ENCODE data around the gene LARGE2.
A peak's percentile ranks its signal among the peaks of the same experiment; 100 is the strongest.
"Not testable (repeated sequence)": the region's sequence is repeated elsewhere in the genome, so short reads cannot be mapped to it uniquely, and the experiment has no call there.

The LARGE2 gene

DNA sequence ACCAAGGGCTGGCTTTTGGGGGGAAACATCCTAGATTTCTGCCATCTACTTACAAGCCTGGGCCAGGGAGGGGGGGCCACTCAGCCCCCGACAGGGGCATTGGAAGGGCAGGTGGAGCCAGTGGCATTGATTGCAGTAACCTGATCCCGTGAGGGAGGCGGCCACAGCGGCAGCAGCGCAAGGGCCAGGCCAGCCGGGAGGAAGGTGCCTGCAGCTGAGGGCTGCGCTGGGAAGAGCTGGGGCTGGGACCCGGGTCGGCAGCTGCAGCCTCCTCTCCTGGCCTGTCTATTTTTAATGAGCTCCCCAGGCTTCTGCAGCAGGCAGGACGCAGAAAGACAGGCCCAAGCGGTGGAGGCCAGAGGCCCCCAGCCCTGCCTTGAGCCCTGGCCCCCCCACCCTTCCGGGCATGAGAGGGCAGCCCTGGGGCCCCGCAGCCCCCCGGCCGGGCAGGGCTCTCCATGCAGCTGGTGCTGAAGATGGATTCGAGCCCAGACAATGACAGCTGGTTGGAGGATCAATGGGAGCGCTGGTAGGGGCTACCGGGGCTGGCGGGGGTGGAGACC is 26.0 kb upstream of the LARGE2 start:
- no peak for DNase-seq (ENCODE audit: low read depth)

DNA sequence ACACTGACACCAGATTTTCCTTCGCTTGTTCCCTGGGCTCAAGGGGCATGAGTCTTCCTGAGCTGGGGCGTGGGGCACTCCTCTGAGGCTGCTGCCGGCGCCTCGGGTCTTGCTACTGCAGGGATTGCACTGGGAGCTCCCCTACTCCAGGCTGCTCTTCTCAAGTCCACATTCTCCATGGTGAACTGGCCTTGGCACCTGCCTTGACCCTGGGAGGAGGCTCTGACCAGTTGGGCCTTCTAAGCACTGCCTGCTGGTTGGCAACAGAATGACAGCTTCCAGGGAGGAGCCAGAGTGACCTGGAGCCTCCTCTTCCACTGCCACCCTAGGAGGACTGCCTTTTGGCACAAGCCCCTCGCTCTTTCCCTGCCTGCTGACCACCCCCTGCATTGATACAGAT is 24.9 kb upstream of the LARGE2 start:
- DNase-seq (ENCODE audit: low read depth), result no peak

DNA sequence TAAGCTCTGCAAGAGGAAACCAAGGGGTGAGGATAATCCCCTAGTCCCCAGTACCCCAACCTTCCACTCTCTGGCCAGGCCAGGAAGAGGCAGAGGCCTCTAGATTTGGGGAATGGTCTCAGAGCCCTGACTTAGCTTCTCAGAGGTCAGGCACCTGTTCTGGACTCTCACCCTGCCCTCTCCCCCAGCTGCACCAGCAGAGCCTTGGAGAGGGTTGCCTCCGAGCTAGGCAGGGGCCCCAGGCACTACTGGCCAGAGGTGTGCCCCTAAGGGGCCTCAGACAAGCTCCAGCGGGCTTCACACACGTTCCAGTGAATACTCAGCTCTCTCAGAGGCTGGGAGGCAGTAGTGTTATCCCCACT is 23.4 kb upstream of the LARGE2 start:
- DNase-seq (ENCODE audit: low read depth), result no peak

DNA sequence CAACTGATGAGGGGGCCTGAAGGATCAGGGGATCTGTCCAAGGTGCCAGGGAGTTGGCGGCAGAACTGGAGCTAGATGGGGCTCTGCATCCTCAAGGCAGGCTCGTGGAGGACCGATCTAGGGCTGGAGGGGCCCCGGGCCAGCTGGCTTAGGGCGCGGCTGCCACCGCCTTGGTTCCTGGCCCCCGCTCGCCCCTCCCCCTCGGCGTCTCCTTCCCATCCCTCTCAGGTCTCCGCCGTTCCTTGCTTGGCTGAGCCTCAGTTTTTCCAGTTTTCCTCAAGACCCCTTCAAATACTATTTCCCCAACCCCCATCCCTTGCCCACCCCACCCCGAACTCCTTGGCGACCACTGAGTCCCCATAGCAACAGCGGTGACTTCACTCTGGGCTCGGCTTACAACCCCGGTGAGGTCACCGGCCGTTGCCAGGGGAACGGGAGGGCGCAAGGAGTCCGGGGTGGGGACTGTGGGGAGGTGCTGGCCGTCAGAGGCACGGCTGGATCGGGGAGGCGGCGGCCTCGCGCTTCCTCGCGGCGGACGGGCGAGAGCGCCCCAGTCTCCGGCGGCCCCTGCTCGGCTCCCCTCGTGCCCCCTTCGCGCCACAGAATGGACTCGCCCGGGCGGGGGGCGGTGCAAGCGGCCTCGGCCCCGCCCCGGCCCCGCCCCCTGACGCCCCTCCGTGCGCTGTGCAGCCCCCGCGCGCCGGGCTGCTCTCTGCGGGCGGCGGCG is 22.8 kb upstream of the LARGE2 start:
- DNase-seq (ENCODE audit: low read depth), result peak; percentile 84

DNA sequence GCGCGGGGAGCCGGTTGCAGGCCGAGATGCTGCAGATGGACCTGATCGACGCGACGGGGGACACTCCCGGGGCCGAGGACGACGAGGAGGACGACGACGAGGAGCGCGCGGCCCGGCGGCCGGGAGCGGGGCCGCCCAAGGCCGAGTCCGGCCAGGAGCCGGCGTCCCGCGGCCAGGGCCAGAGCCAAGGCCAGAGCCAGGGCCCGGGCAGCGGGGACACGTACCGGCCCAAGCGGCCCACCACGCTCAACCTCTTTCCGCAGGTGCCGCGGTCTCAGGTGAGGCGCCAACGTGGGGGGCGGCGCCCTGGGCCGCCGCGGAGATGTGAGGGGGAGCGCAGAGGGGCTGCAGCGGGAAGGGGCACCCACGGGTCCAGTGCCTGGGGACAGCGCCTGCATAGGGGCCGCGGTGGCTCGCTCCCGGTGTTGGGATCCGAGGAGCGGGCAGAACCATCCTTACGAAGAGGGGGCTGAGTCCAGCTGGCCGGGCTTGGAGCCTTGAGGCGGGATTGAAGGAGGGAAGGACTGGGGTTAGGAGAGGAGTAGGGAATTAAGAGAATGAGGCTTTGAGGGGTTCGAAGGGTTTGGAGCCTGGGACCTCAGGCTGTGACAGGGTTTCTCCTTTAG is 22.2 kb upstream of the LARGE2 start:
- not testable (repeated sequence) for DNase-seq (ENCODE audit: low read depth)

DNA sequence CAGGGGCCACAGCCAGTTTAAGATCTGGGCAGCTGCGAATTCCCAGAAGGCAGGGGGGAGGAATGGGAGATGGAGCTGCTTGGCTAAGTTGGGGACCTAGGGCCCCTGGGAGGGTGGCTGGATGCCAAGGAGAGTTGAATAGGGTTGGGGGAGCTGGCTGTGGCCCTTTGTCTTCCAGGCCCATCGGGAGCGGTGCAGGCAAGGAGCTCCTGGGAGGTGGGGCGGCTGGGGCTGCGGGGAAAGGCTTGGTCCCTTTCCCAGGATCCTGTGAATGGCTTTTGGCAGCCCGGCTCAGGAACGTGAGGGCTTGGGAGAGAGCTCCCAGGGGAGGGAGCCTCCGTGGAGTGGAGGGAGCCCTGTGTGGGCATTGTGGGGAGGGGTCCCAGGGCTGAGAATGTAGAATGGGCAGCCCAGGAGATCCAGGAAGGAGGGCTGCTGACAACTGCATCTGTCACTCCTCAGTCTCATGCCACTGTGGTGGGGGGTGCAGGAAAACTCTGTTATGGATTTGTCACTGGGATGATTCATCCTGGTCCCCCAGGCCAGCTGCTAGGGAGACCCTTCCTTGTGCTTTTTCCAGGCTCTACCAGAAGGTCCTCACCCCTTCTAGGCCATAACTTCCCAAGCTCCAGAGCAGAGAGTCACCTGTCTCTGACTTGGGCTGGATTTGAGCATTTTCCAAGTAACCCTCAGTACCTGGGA is 21.4 kb upstream of the LARGE2 start:
- no peak for DNase-seq (ENCODE audit: low read depth)

DNA sequence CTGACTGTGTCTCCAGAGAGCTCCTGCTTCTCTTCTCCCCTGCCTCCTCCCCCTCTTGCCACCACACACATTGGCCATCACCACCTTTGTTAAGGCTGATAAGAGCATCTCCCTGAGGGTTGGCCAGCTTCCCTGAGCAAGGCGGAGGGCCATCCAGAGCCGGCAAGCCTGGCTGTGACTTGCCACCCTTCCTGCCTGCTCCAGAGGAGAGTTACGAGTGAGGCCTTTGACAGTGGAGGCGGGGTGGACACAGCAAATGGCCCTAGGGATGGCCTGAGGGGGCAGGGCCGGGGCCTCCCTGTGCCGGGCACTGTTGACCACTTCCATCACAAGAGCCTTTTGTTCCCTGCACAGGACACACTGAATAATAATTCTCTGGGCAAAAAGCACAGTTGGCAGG is 20.8 kb upstream of the LARGE2 start:
- no peak for DNase-seq (ENCODE audit: low read depth)

DNA sequence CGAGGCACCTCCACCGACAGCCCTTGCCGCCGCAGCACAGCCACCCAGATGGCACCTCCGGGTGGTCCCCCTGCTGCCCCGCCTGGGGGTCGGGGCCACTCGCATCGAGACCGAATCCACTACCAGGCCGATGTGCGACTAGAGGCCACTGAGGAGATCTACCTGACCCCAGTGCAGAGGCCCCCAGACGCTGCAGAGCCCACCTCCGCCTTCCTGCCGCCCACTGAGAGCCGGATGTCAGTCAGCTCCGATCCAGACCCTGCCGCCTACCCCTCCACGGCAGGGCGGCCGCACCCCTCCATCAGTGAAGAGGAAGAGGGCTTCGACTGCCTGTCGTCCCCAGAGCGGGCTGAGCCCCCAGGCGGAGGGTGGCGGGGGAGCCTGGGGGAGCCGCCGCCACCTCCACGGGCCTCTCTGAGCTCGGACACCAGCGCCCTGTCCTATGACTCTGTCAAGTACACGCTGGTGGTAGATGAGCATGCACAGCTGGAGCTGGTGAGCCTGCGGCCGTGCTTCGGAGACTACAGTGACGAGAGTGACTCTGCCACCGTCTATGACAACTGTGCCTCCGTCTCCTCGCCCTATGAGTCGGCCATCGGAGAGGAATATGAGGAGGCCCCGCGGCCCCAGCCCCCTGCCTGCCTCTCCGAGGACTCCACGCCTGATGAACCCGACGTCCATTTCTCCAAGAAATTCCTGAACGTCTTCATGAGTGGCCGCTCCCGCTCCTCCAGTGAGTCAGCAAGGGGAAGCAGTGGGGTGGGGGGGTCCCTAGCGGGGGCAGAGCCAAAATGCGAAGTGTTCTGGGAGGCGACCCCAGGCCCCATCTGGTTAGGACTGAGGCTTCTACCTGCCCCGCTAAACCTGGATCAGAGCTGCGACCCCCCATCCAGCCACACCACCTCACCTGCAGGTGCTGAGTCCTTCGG is 19.7 kb upstream of the LARGE2 start:
- no peak for DNase-seq (ENCODE audit: low read depth)

DNA sequence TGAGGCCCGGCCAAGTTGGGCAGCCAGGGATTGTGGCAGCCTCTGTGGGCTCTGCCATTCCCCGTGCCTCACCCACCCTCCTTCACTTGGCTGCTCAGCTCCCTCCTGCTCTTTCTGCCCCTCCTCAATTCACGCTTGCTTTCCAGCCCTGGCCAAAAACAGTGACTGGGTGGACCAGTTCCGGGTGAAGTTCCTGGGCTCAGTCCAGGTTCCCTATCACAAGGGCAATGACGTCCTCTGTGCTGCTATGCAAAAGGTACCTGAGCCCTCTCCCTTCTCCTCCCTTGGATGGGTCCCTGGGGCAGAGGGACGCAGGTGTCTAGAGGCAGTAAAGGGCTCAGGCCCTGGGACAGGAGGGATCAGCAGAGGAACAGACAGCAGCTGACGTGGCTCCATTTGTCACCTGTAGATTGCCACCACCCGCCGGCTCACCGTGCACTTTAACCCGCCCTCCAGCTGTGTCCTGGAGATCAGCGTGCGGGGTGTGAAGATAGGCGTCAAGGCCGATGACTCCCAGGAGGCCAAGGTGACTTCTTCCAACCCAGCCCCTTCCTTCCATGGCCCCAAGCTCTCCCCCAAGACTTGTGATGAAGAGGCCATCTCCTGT is 18.0 kb upstream of the LARGE2 start:
- no peak for DNase-seq (ENCODE audit: low read depth)

DNA sequence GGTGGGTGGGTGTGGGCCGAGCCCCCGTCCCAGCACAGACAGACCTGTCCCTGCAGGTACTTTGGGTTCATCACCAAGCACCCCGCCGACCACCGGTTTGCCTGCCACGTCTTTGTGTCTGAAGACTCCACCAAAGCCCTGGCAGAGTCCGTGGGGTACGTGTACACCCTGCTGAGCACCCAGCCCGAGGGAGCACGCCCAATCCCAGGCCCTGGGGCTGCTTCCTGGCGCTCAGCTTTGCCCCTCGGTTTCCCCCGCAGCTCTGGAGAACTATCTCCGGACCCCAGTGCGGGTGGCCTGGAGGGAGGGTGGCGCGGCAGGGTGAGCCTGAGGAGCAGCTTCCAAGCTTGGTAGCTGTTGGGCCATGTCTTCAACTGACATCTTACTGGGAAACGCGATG is 17.4 kb upstream of the LARGE2 start:
- DNase-seq (ENCODE audit: low read depth), result no peak

DNA sequence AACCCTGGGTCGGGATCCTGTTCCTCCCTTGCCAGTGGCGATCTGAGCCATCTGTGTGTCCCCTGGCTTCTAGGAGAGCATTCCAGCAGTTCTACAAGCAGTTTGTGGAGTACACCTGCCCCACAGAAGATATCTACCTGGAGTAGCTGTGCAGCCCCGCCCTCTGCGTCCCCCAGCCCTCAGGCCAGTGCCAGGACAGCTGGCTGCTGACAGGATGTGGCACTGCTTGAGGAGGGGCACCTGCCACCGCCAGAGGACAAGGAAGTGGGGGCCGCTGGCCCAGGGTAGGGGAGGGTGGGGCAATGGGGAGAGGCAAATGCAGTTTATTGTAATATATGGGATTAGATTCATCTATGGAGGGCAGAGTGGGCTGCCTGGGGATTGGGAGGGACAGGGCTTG is 16.9 kb upstream of the LARGE2 start:
- not testable (repeated sequence) for DNase-seq (ENCODE audit: low read depth)

DNA sequence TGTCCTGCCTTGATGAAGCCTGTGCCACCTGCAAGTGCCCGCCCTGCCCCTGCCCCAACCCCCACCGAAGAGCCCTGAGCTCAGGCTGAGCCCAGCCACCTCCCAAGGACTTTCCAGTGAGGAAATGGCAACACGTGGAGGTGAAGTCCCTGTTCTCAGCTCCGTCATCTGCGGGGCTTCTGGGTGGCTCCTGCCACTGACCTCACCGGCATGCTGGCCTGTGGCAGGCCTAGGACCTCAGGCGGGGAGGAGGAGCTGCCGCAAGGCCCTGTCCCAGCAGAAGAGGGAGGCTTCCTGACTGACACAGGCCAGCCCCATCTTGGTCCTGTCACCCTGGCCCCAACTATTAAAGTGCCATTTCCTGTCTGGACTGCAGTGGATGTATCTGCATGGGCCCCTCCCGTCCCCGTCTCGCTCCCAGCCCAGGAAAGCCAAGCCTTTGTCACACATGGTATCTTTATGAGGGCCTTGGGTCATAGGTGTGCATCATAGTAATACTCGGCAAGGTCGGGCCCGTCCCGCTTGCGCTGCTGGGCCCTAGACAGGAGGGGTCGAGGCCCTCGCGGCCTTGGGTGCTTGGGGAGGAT is 16.3 kb upstream of the LARGE2 start:
- no peak for DNase-seq (ENCODE audit: low read depth)

DNA sequence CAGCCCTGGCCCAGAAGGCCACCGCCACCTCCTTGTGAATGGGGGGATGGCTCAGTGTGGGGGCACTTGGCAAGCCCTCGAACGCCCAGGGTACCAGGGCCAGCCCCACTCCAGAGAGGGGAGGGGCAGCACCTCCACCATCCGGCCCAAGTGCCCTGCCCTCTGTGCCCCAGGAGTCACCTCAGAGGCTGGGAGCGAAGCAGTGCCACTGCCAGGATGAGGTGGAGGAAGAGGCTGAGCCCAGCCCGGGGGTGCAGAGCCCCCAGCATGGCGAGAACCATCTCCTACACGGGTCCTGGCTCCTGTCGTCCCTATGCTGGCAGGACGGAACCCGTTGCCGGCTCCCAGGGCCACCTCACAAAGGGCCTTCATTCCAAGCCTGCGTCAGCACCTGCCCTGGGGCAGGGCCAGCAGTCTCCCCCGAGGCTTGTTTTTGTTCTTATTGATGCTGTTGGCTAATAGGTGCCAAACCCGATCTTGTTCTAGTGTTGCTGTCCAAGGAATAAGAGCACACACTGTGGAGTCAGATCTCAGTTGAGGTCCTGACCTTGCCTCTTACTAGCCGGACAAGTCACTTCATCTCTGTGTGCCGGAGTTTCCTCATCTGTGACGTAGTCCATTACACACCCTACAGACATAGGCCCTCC is 15.4 kb upstream of the LARGE2 start, which contains the start of gene FREY1:
Gene FREY1, minus strand, starts transcription at position 307 of the 647 bp plus-strand sequence. Its CDS starts 26 bp downstream, at position 281.
- DNase-seq (ENCODE audit: low read depth), result peak; percentile 22

DNA sequence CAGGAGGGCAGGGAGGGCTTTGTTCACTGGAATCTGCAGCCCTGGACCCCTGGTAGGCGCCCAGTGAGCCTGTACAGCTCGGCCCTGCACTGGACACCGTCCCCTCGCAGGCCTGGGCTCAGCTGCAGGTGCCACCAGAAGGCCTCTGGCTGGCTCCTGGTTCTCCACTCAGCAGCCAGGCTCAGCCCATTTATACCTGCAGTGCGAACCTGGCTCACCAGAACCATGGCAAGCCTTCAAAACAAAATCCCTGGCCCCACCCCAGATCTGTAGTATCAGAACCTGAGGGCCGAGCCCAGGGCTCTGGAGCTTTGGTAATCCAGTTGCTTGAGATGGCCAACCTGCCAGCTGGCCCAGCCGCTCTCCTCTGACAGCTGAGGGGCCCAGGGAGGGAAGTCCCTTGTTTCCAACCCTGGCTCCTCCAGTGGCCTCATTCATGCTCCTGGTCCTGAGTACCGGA is 14.5 kb upstream of the LARGE2 start:
- DNase-seq (ENCODE audit: low read depth), result no peak

DNA sequence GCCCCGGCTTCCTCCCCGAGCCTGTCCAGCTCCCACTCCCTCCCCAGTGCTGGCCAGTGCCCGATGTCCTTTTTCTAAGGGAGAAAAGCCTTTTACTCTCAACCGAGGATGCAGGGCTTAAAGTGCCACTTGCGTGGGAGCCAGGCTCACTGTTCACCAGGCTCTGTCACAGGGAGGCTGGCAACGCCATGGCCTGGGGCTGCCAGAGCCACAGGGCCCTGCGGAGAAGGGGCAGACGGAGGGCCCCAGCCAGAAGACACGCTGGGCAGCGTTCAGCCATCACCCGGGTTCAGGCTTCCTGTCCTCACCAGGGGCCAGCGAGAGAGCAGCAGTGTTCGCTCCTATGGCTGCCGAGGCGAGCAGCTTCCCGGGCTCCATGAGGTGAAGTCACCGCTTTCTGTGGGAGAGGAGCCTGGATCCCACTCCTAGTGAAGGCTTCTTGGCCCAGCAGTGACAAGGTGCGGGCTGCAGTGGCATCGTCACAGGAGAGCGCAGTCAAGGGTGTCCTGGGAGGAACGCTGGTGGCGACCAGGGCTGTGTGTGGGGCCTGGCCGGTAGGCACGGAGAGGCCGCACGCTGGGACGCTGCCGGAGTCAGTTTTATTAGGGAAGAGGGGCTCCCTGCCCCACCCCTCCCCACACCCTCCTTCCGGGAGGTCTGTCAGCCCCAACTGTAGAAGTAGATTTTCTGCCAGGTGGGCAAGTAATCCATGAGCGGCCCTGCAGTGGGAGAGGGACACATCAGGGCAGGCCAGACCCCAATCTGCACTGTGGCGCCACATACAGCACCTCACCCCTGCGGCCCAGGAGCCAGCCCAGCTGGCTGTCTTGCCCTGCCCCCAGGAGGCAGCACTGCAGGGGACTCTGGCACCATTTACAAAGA is 12.6 kb upstream of the LARGE2 start:
- no peak for DNase-seq (ENCODE audit: low read depth)

DNA sequence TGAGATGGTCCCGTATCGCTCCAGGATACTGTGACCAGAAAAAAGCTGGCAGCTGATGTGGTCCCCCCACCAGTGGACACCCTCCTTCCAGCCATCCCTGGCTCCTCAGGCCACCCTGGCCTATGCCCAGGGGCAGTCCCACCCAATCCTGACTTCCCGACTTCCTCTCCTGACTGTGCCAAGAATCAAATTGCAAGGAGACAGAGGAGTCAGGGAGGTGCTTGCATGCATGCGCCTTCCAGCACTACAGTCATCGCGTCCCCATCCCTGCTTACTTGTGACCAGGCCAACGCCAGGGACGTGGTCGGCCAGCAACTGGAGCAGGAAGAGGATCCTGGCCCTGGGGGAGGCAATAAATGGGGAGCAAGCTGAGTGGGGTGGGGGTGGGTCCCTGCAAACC is 11.8 kb upstream of the LARGE2 start:
- DNase-seq (ENCODE audit: low read depth), result no peak

DNA sequence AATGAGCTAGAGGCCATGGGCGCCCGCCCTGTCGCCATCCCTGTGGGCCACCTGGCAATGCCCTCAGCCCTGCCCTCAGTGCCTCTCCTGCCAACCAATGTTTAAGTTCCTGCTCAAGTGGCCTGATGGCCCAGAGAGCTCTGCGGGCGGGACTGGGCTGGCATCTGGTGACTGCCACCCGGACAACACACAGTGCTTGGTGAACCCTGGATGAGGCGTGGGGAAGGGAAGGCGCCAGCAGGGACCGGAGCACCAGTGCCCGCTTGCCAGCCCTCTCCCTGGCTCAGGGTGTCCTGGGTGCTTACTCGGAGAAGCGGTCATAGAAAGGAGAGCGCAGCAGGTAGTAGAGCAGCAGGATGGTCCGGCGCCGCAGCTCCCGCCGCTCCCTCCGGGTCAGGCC is 8.9 kb upstream of the LARGE2 start:
- DNase-seq (ENCODE audit: low read depth), result no peak

DNA sequence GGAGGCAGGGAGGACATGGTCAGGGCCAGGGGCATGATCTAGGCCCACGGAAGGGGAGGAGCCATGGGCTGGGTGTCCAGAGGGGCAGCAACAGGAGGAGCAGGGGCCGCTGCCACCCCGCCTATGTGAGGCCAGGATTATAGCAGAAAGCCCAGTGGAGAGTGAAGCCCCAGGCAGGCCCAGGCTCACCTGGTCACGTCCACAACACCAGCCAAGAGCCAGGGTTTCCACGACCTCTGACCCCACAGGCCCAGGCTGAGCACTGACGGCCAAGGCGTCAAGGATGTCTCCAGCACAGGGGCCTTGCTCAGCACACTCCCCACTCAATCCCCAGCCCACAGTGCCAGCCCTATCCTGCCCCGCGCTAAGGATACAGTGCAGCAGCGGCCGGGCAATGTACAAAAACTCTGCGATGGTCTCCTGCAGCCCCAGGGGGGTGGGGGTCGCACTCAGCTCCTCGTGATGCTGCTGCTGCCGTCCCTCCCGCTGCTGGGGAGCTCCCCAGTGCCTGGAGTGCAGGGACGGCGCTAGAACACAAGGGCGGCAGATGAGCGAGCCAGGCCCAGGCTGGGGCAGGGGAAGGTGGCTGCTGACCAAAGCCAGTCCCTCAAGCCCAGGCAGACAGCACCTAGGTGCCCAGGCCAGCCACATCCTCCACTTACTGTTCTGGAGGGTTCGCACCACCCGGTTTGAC is 8.4 kb upstream of the LARGE2 start:
- no peak for DNase-seq (ENCODE audit: low read depth)

DNA sequence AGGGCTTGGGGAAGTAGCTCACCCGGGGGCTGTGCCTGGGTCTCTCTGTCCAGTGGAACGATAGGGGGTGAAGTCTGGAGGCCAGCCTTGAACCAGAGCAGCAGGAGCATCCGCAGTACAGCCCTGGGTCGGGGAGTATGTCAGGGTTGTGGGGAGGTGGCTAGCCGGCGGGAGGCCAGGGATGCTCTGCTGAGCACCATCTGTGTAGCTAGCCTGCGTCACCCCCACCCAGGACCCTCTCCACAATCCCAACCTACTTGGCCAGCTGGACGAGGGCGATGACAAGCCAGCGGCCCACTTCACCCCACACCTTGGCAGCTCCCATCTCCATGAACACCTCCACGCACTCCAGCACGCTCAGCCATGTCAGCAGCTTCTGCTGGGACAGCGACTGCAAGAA is 7.0 kb upstream of the LARGE2 start:
- no peak for DNase-seq (ENCODE audit: low read depth)

Measured in fibroblast of gingiva (primary cell).